ENCODE measurements around the gene MOB3A. TPM values are rescaled to one million over a fixed set of nuclear protein-coding genes. Genes with fewer than 3 reads are reported as not detected.

The MOB3A gene
- total and polyA plus RNA-seq, 4 donors, result 12.5 to 43.6 (median 28.3) TPM

GRCh38 chr19:2055931-2056836 is 39.9 kb downstream of the MOB3A start:
- peak; percentile 40 for ATAC-seq (ENCODE audit: low FRiP score)
- Histone ChIP-seq H3K4me3 (ENCODE audit: low read length in 2 of 2) (no peak overlapping the region), H3K4me1 (ENCODE audit: control insufficient read depth in 1 of 2, insufficient read depth in 2 of 2, low read length in 2 of 2) (no peaks in the 10 kb centered on the region), H3K9me3 (ENCODE audit: control insufficient read depth, low read length) (no peaks in the 10 kb centered on the region), H3K27ac (ENCODE audit: low read depth in 1 of 2, low read length in 2 of 2) (peak overlapping the region in 1 of 2 donors; percentile 5), H3K36me3 (ENCODE audit: control insufficient read depth in 1 of 2, insufficient read depth in 2 of 2, low read length in 1 of 2) (no peaks in the 10 kb centered on the region), H3K27me3 (ENCODE audit: control insufficient read depth in 1 of 2, insufficient read depth in 2 of 2, low read length in 1 of 2) (no peaks in the 10 kb centered on the region)
- intact Hi-C loops (cut with DNase I), result no loop called here
- 30 to 40% methylated on average over 15 to 22 of the region's 22 CpGs for WGBS, 2 donors
- DNase-seq, result peak in 1 of 2 donors; percentile 73

- DNase-seq (no peak), ATAC-seq (ENCODE audit: low FRiP score) (no peak)
- Histone ChIP-seq H3K27me3 (ENCODE audit: control insufficient read depth in 1 of 2, insufficient read depth in 2 of 2, low read length in 1 of 2) (peaks cover 0 to 2% of the 10 kb centered on the region in 2 donors), H3K27ac (ENCODE audit: low read depth in 1 of 2, low read length in 2 of 2) (no peak overlapping the region), H3K4me3 (ENCODE audit: low read length in 2 of 2) (no peak overlapping the region), H3K4me1 (ENCODE audit: control insufficient read depth in 1 of 2, insufficient read depth in 2 of 2, low read length in 2 of 2) (no peaks in the 10 kb centered on the region), H3K36me3 (ENCODE audit: control insufficient read depth in 1 of 2, insufficient read depth in 2 of 2, low read length in 1 of 2) (no peaks in the 10 kb centered on the region), H3K9me3 (ENCODE audit: control insufficient read depth, low read length) (no peaks in the 10 kb centered on the region)
- 84 to 87% methylated on average over 8 of the region's 8 CpGs for WGBS, 2 donors
- intact Hi-C loops (cut with DNase I), result no loop called here
Measured at GRCh38 chr19:2054763-2055162, 41.4 kb downstream of the MOB3A start.

- Histone ChIP-seq H3K27me3 (ENCODE audit: control insufficient read depth in 1 of 2, insufficient read depth in 2 of 2, low read length in 1 of 2) (peaks cover 0 to 2% of the 10 kb centered on the region in 2 donors), H3K4me3 (ENCODE audit: low read length in 2 of 2) (no peak overlapping the region), H3K36me3 (ENCODE audit: control insufficient read depth in 1 of 2, insufficient read depth in 2 of 2, low read length in 1 of 2) (no peaks in the 10 kb centered on the region), H3K9me3 (ENCODE audit: control insufficient read depth, low read length) (no peaks in the 10 kb centered on the region), H3K4me1 (ENCODE audit: control insufficient read depth in 1 of 2, insufficient read depth in 2 of 2, low read length in 2 of 2) (no peaks in the 10 kb centered on the region), H3K27ac (ENCODE audit: low read depth in 1 of 2, low read length in 2 of 2) (no peak overlapping the region)
- DNase-seq (peak in 1 of 2 donors; percentile 77), ATAC-seq (ENCODE audit: low FRiP score) (no peak)
- WGBS, 2 donors, result 76 to 81% methylated on average over 24 of the region's 24 CpGs
- intact Hi-C loops (cut with DNase I), result no loop called here
Measured at GRCh38 chr19:2053601-2054389, 42.3 kb downstream of the MOB3A start.

- Histone ChIP-seq H3K4me1 (ENCODE audit: control insufficient read depth in 1 of 2, insufficient read depth in 2 of 2, low read length in 2 of 2) (peaks cover 0 to 4% of the 10 kb centered on the region in 2 donors), H3K36me3 (ENCODE audit: control insufficient read depth in 1 of 2, insufficient read depth in 2 of 2, low read length in 1 of 2) (no peaks in the 10 kb centered on the region), H3K27me3 (ENCODE audit: control insufficient read depth in 1 of 2, insufficient read depth in 2 of 2, low read length in 1 of 2) (peaks cover 0 to 2% of the 10 kb centered on the region in 2 donors), H3K4me3 (ENCODE audit: low read length in 2 of 2) (no peak overlapping the region), H3K27ac (ENCODE audit: low read depth in 1 of 2, low read length in 2 of 2) (no peak overlapping the region), H3K9me3 (ENCODE audit: control insufficient read depth, low read length) (no peaks in the 10 kb centered on the region)
- DNase-seq (no peak), ATAC-seq (ENCODE audit: low FRiP score) (no peak)
- intact Hi-C loops (cut with DNase I), result no loop called here
- WGBS, 2 donors, result 56% methylated on average over 18 of the region's 18 CpGs
Measured at GRCh38 chr19:2051773-2052704, 44.1 kb downstream of the MOB3A start.

GRCh38 chr19:2050991-2051772 is 44.9 kb downstream of the MOB3A start, which contains the start of gene MKNK2:
TSS of gene MKNK2 (minus strand) at chr19:2051244. CDS start at chr19:2050851, 393 bp downstream.
- intact Hi-C loops (cut with DNase I), result no loop called here
- Histone ChIP-seq H3K4me3 (ENCODE audit: low read length in 2 of 2) (peak within 1 kb of the TSS; percentile 85), H3K4me1 (ENCODE audit: control insufficient read depth in 1 of 2, insufficient read depth in 2 of 2, low read length in 2 of 2) (peaks cover 0 to 4% of the 10 kb centered on the region in 2 donors), H3K36me3 (ENCODE audit: control insufficient read depth in 1 of 2, insufficient read depth in 2 of 2, low read length in 1 of 2) (no peaks in the 10 kb centered on the region), H3K9me3 (ENCODE audit: control insufficient read depth, low read length) (no peaks in the 10 kb centered on the region), H3K27me3 (ENCODE audit: control insufficient read depth in 1 of 2, insufficient read depth in 2 of 2, low read length in 1 of 2) (peaks cover 0 to 2% of the 10 kb centered on the region in 2 donors), H3K27ac (ENCODE audit: low read depth in 1 of 2, low read length in 2 of 2) (peak within 1 kb of the TSS in 1 of 2 donors; percentile 72)
- ATAC-seq (ENCODE audit: low FRiP score) (peak; percentile 87), DNase-seq (peak; percentile 94 to 98)
- WGBS, 2 donors, result 2 to 4% methylated on average over 38 to 93 of the region's 93 CpGs

GRCh38 chr19:2050349-2050990 is 45.7 kb downstream of the MOB3A start:
- peak; percentile 13 for ATAC-seq (ENCODE audit: low FRiP score)
- Histone ChIP-seq H3K27ac (ENCODE audit: low read depth in 1 of 2, low read length in 2 of 2) (peak overlapping the region in 1 of 2 donors; percentile 72), H3K27me3 (ENCODE audit: control insufficient read depth in 1 of 2, insufficient read depth in 2 of 2, low read length in 1 of 2) (peaks cover 0 to 2% of the 10 kb centered on the region in 2 donors), H3K4me1 (ENCODE audit: control insufficient read depth in 1 of 2, insufficient read depth in 2 of 2, low read length in 2 of 2) (peaks cover 0 to 4% of the 10 kb centered on the region in 2 donors), H3K9me3 (ENCODE audit: control insufficient read depth, low read length) (no peaks in the 10 kb centered on the region), H3K36me3 (ENCODE audit: control insufficient read depth in 1 of 2, insufficient read depth in 2 of 2, low read length in 1 of 2) (no peaks in the 10 kb centered on the region), H3K4me3 (ENCODE audit: low read length in 2 of 2) (peak overlapping the region; percentile 85)
- intact Hi-C loops (cut with DNase I), result no loop called here
- 0 to 1% methylated on average over 46 to 49 of the region's 49 CpGs for WGBS, 2 donors
- DNase-seq, result peak in 1 of 2 donors; percentile 64

GRCh38 chr19:2049741-2050348 is 46.3 kb downstream of the MOB3A start:
- peak; percentile 82 to 89 for DNase-seq
- intact Hi-C loops (cut with DNase I), result no loop called here
- Histone ChIP-seq H3K9me3 (ENCODE audit: control insufficient read depth, low read length) (no peaks in the 10 kb centered on the region), H3K4me3 (ENCODE audit: low read length in 2 of 2) (peak overlapping the region; percentile 85), H3K27ac (ENCODE audit: low read depth in 1 of 2, low read length in 2 of 2) (peak overlapping the region in 1 of 2 donors; percentile 72), H3K4me1 (ENCODE audit: control insufficient read depth in 1 of 2, insufficient read depth in 2 of 2, low read length in 2 of 2) (peaks cover 0 to 4% of the 10 kb centered on the region in 2 donors), H3K27me3 (ENCODE audit: control insufficient read depth in 1 of 2, insufficient read depth in 2 of 2, low read length in 1 of 2) (peaks cover 0 to 2% of the 10 kb centered on the region in 2 donors), H3K36me3 (ENCODE audit: control insufficient read depth in 1 of 2, insufficient read depth in 2 of 2, low read length in 1 of 2) (no peaks in the 10 kb centered on the region)
- 0% methylated on average over 14 to 16 of the region's 16 CpGs for WGBS, 2 donors
- ATAC-seq (ENCODE audit: low FRiP score), result peak; percentile 85
